Measurements from ENCODE around the gene CLEC20A.
"Not testable (repeated sequence)": the region's sequence is repeated elsewhere in the genome, so short reads cannot be mapped to it uniquely, and the experiment has no call there.

CLEC20A gene

GRCh38 chr1:178529364-178530036 is 32.7 kb upstream of the CLEC20A start:
- DNase-seq (ENCODE audit: low read depth, low spot score) = no peak

GRCh38 chr1:178528953-178529335 is 32.2 kb upstream of the CLEC20A start:
- no peak for DNase-seq (ENCODE audit: low read depth, low spot score)

- no peak for DNase-seq (ENCODE audit: low read depth, low spot score)
Observed at GRCh38 chr1:178528228-178528952, 31.6 kb upstream of the CLEC20A start.

- no peak for DNase-seq (ENCODE audit: low read depth, low spot score)
Observed at GRCh38 chr1:178527117-178527516, 30.4 kb upstream of the CLEC20A start.

- no peak for DNase-seq (ENCODE audit: low read depth, low spot score)
Observed at GRCh38 chr1:178521241-178521640, 24.5 kb upstream of the CLEC20A start.

GRCh38 chr1:178520803-178521202 is 24.0 kb upstream of the CLEC20A start:
- DNase-seq (ENCODE audit: low read depth, low spot score) = no peak

GRCh38 chr1:178518894-178519293 is 22.1 kb upstream of the CLEC20A start:
- no peak for DNase-seq (ENCODE audit: low read depth, low spot score)

- DNase-seq (ENCODE audit: low read depth, low spot score) = no peak
Observed at GRCh38 chr1:178516110-178516509, 19.3 kb upstream of the CLEC20A start.

- DNase-seq (ENCODE audit: low read depth, low spot score) = no peak
Observed at GRCh38 chr1:178513278-178513983, 16.7 kb upstream of the CLEC20A start.

GRCh38 chr1:178512566-178513277 is 16.0 kb upstream of the CLEC20A start, which contains the start of gene TEX35:
Gene TEX35, plus strand, starts transcription at chr1:178513109. Its CDS starts 80 bp downstream, at chr1:178513189.
- DNase-seq (ENCODE audit: low read depth, low spot score) = no peak

GRCh38 chr1:178510155-178510554 is 13.4 kb upstream of the CLEC20A start:
- no peak for DNase-seq (ENCODE audit: low read depth, low spot score)

- no peak for DNase-seq (ENCODE audit: low read depth, low spot score)
Observed at GRCh38 chr1:178509414-178510007, 12.7 kb upstream of the CLEC20A start.

GRCh38 chr1:178506669-178507068 is 9.9 kb upstream of the CLEC20A start:
- DNase-seq (ENCODE audit: low read depth, low spot score) = no peak

- no peak for DNase-seq (ENCODE audit: low read depth, low spot score)
Observed at GRCh38 chr1:178506177-178506576, 9.4 kb upstream of the CLEC20A start.

- DNase-seq (ENCODE audit: low read depth, low spot score) = no peak
Observed at GRCh38 chr1:178504286-178504685, 7.5 kb upstream of the CLEC20A start.

GRCh38 chr1:178503849-178504248 is 7.1 kb upstream of the CLEC20A start:
- DNase-seq (ENCODE audit: low read depth, low spot score) = no peak

GRCh38 chr1:178503316-178503715 is 6.6 kb upstream of the CLEC20A start:
- DNase-seq (ENCODE audit: low read depth, low spot score) = not testable (repeated sequence)

GRCh38 chr1:178502856-178503255 is 6.1 kb upstream of the CLEC20A start:
- DNase-seq (ENCODE audit: low read depth, low spot score) = no peak

GRCh38 chr1:178502330-178502714 is 5.6 kb upstream of the CLEC20A start:
- no peak for DNase-seq (ENCODE audit: low read depth, low spot score)

- DNase-seq (ENCODE audit: low read depth, low spot score) = no peak
Observed at GRCh38 chr1:178501705-178502329, 5.1 kb upstream of the CLEC20A start.

GRCh38 chr1:178500936-178501554 is 4.3 kb upstream of the CLEC20A start:
- no peak for DNase-seq (ENCODE audit: low read depth, low spot score)

Measured in brain pericyte (primary cell).